Ovary (tissue), 9 donors: ENCODE data around the gene USP30. TPM values are rescaled to one million over a fixed set of nuclear protein-coding genes. Genes with fewer than 3 reads are reported as not detected.
A peak's percentile ranks its signal among the peaks of the same experiment; 100 is the strongest.

Experiments used
- DNase-seq, 5 donors: peaks; one replicate each; pipeline ENCODE4 v3.0.0-alpha.2; 2019 to 2020
- H3K27ac ChIP-seq, 2 donors: fragments of 200-600 bp; one replicate each; pipeline versions ENCODE4 v1.5.1 to v1.8.0; 2019 to 2022
- H3K27me3 ChIP-seq: fragments of 200-600 bp; one replicate; pipeline ENCODE4 v1.8.0; 2022
- H3K36me3 ChIP-seq: fragments of 200-600 bp; sonication (generic); one replicate; pipeline ENCODE4 v1.5.1; 2019
- H3K4me1 ChIP-seq: one replicate; pipeline ENCODE4 v1.8.1; 2013; ENCODE audit warnings: mild to moderate bottlenecking, moderate library complexity; ENCODE audit not compliant: insufficient read depth
- H3K4me3 ChIP-seq: fragments of 200-600 bp; sonication (generic); one replicate; pipeline ENCODE4 v1.5.1; 2017
- H3K9me3 ChIP-seq, 2 donors: fragments of 200-600 bp in 1 of 2; sonication (generic) in 1 of 2; one replicate each; pipeline versions ENCODE4 v1.5.1 to v1.8.1; 2013 to 2019; ENCODE audit warnings: mild to moderate bottlenecking in 1 of 2, moderate library complexity in 1 of 2
- EP300 ChIP-seq: sonication (generic); formaldehyde crosslinking; IDR thresholded peaks from one replicate; pipeline ENCODE4 v1.6.1; 2017; ENCODE audit warnings: antibody characterized with exemption
- POLR2A ChIP-seq: fragments of 450-650 bp; IDR thresholded peaks from one replicate; pipeline ENCODE4 v1.6.1; 2017; ENCODE audit warnings: antibody characterized with exemption, mild to moderate bottlenecking, moderate library complexity
- WGBS, 3 donors: extraction: QIAGEN DNeasy Blood & Tissue Kit in 1 of 3; methylation state at CpG; one replicate each; pipeline versions ENCODE4 v1.1.5 to v1.1.7; 2013 to 2017; 5-methylcytosine and 5-hydroxymethylcytosine counted together
- intact Hi-C, 4 donors: fragments of 100-400 bp; cut with DNase I; formaldehyde crosslinking; loops; one replicate each; pipeline versions ENCODE4 v1.11.0 to v1.15.1; 2022 to 2023
- polyA plus RNA-seq, 2 donors: library from polyadenylated mRNA; stranded (reverse); fragments of 200-250 nt in 1 of 2; fragments of 350-450 nt in 1 of 2; fragmentation: Illumina TruSeq in 1 of 2; extraction: RNeasy Lipid Tissue Mini Kit (QIAGEN cat#74804) in 1 of 2; gene quantifications; one replicate each; pipeline ENCODE4 v1.2.3, GENCODE V29; 2013 to 2014
- total RNA-seq, 7 donors: library from RNA; depleted of rRNA in 2 of 7; stranded (reverse); fragments of >200 nt in 2 of 7; fragmentation: NEBNext Ultra II Directional in 3 of 7; extraction: Animal tissue kit (Norgen Biotek cat#: 25700) in 3 of 7; gene quantifications; one replicate each; pipeline versions ENCODE4 v1.1.0 to v1.2.4, GENCODE V29; 2016 to 2023
- TF ChIP-seq, protein P1 (sequence below), 3 donors: fragments of 450-650 bp in 2 of 3; fragments of 200-600 bp in 1 of 3; IDR thresholded peaks; one replicate each; pipeline versions ENCODE4 v1.5.1 to v1.8.0; 2016 to 2022; ENCODE audit warnings: antibody characterized with exemption in 3 of 3, mild to moderate bottlenecking in 1 of 3
- donor health status: DM: no; HTN: no; CAD: no; lungs with moderate emphysema.
- donor health status: DM: no; HTN: no; CAD: no.
- donor health status: Bipolar disorder and iron deficiency.
- donor health status: DM: yes; HTN: yes; CAD: no.
- donor health status: DM: no; HTN: no; CAD: no.
- donor health status: DM: yes; HTN: yes; CAD: no.

USP30 gene
- total and polyA plus RNA-seq, 9 donors: 11.8 to 27.1 (median 21.0) TPM

DNA sequence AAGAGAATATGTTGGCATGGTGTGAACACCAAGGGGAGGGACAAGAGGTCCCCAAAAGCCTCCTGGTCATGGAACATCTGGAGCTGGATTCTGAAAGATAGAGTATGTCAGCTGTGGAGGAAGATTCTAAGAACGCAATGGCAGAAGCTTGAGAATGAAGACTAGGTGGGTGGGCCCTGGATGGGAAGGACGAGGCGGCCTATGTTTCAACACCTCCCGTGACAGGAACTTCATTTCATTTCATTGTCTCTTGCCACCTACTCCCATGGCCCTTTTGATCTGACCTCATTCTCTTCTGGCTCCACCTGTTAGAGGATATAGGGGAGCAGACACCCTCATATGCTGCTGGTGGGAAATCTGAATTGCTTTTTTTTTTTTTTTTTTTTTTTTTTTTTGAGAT is 48.4 kb downstream of the USP30 start:
- no peak for TF ChIP-seq EP300
- TF ChIP-seq, protein P1, sequence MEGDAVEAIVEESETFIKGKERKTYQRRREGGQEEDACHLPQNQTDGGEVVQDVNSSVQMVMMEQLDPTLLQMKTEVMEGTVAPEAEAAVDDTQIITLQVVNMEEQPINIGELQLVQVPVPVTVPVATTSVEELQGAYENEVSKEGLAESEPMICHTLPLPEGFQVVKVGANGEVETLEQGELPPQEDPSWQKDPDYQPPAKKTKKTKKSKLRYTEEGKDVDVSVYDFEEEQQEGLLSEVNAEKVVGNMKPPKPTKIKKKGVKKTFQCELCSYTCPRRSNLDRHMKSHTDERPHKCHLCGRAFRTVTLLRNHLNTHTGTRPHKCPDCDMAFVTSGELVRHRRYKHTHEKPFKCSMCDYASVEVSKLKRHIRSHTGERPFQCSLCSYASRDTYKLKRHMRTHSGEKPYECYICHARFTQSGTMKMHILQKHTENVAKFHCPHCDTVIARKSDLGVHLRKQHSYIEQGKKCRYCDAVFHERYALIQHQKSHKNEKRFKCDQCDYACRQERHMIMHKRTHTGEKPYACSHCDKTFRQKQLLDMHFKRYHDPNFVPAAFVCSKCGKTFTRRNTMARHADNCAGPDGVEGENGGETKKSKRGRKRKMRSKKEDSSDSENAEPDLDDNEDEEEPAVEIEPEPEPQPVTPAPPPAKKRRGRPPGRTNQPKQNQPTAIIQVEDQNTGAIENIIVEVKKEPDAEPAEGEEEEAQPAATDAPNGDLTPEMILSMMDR (IDR thresholded peaks at IDR 0.05): no peak
- no peak for TF ChIP-seq POLR2A
- H3K36me3 ChIP-seq: no peaks in the 10 kb centered on the region
- 90 to 94% (median 91%) methylated on average over 4 of the region's 4 CpGs for WGBS, 3 donors
- H3K4me3 ChIP-seq: no peak overlapping the region
- no peak for DNase-seq
- peaks cover 4% of the 10 kb centered on the region for H3K4me1 ChIP-seq
- no peaks in the 10 kb centered on the region for H3K27me3 ChIP-seq
- no peaks in the 10 kb centered on the region for H3K9me3 ChIP-seq
- intact Hi-C loops: no loop called here
- no peak overlapping the region for H3K27ac ChIP-seq

DNA sequence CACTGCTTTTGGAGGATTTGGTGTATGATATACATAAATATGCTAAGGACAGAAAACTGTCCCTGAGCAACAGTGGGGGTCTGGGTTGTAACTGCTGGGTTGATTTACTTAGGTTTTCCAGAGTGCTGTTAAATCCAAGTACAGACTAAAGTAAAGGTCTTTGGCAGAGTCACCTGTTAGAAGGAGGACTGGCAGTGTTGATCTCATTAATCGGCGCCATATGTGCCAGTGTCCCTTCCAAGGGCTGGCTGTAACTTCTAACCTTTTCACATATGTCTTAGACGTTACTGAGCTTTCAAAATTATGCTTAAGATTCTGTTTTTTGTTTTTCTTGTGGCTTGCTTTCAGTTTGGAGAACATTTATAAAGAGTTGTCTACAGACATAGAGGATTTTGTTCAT is 50.1 kb downstream of the USP30 start:
- no peak overlapping the region for H3K27ac ChIP-seq
- intact Hi-C loops: no loop called here
- no peak overlapping the region for H3K4me3 ChIP-seq
- H3K9me3 ChIP-seq: no peaks in the 10 kb centered on the region
- WGBS, 3 donors: 81 to 92% (median 89%) methylated on average over 3 of the region's 3 CpGs
- H3K36me3 ChIP-seq: no peaks in the 10 kb centered on the region
- H3K4me1 ChIP-seq: peaks cover 2% of the 10 kb centered on the region
- no peak for DNase-seq
- no peaks in the 10 kb centered on the region for H3K27me3 ChIP-seq
- TF ChIP-seq EP300: no peak
- TF ChIP-seq POLR2A: no peak
- TF ChIP-seq, protein P1 (IDR thresholded peaks at IDR 0.05): no peak

DNA sequence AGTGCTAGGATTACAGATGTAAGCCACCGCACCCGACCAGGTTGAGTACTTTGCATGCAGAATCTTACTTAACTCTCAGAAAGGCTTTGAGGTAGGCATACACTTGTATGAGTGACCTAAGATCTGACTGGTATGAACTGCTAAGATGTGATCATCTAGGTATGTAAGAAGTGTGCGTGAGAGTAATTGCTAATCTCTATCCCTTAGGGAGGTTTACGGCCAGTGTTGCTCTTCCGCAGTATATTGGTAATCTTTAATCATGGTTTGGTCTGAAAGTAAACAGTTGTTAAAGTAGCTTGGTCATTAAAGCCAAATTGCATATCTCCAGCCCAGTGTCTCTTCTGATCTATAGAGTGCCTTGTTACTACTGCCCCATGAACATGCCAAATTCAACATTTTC is 52.8 kb downstream of the USP30 start:
- Histone ChIP-seq H3K4me3 (no peak overlapping the region), H3K27me3 (no peaks in the 10 kb centered on the region), H3K27ac (no peak overlapping the region), H3K36me3 (no peaks in the 10 kb centered on the region), H3K9me3 (no peaks in the 10 kb centered on the region), H3K4me1 (peaks cover 3% of the 10 kb centered on the region)
- DNase-seq: no peak
- intact Hi-C loops: no loop called here
- TF ChIP-seq POLR2A (no peak), EP300 (no peak)
- TF ChIP-seq, protein P1 (IDR thresholded peaks at IDR 0.05): no peak
- 84 to 89% (median 88%) methylated on average over 5 of the region's 5 CpGs for WGBS, 3 donors

DNA sequence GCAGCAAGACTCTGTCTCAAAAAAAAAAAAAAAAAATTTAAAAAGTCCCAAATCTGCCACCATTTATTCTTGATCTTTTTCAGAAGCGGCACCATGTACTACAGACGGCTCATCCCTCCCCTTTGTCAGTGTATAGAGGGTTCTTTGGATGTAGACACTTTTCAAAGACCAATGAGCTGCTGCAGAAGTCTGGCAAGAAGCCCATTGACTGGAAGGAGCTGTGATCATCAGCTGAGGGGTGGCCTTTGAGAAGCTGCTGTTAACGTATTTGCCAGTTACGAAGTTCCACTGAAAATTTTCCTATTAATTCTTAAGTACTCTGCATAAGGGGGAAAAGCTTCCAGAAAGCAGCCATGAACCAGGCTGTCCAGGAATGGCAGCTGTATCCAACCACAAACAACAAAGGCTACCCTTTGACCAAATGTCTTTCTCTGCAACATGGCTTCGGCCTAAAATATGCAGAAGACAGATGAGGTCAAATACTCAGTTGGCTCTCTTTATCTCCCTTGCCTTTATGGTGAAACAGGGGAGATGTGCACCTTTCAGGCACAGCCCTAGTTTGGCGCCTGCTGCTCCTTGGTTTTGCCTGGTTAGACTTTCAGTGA is 57.5 kb downstream of the USP30 start:
- no peak for DNase-seq
- WGBS, 3 donors: 71 to 76% (median 72%) methylated on average over 6 of the region's 6 CpGs
- Histone ChIP-seq H3K27ac (peak overlapping the region in 1 of 2 donors; percentile 82), H3K36me3 (no peaks in the 10 kb centered on the region), H3K4me1 (peaks cover 11% of the 10 kb centered on the region), H3K9me3 (no peaks in the 10 kb centered on the region), H3K27me3 (no peaks in the 10 kb centered on the region), H3K4me3 (no peak overlapping the region)
- intact Hi-C loops: loop anchor here in 3 of 4 donors (2.0 to 10.0 kb wide), 3 partner anchors 45 to 275 kb away; no protein-coding TSS in a partner anchor
- no peak for TF ChIP-seq EP300
- no peak for TF ChIP-seq POLR2A
- TF ChIP-seq, protein P1 (IDR thresholded peaks at IDR 0.05): no peak
